B cell (primary cell): ENCODE data around the gene CTNNA3. TPM values are rescaled to one million over a fixed set of nuclear protein-coding genes. Genes with fewer than 3 reads are reported as not detected.

Source experiments
- ATAC-seq: fragments of 200-7000 bp; cut with Tn5 transposase; one replicate; pipeline ENCODE4 v1.10.0; 2021; ENCODE audit warnings: low read depth, mild to moderate bottlenecking, moderate number of reproducible peaks, moderate library complexity
- CTCF ChIA-PET: fragments of 350-600 bp; sonication (Branson Sonifier 250); formaldehyde crosslinking; loops from one replicate; lab custom pipeline; 2021; ENCODE audit warnings: antibody characterized with exemption, inconsistent platforms; lab: Charles Lee
- POLR2A ChIA-PET: fragments of 350-600 bp; sonication (Branson Sonifier 250); formaldehyde crosslinking; loops from one replicate; lab custom pipeline; 2021; ENCODE audit warnings: antibody characterized with exemption; lab: Charles Lee
- DNase-seq: peaks from one replicate; pipeline ENCODE4 v3.0.0; 2013
- H2AFZ ChIP-seq: 2 replicates; pipeline ENCODE4 v1.6.1; 2012; ENCODE audit warnings: mild to moderate bottlenecking, low read depth, low read length; ENCODE audit not compliant: insufficient read depth, poor library complexity, severe bottlenecking
- H3K27ac ChIP-seq, 2 donors: 1 replicate in 1 of 2; 2 replicates in 1 of 2; pipeline ENCODE4 v1.5.1; 2012 to 2013; ENCODE audit warnings: low read length in 2 of 2, mild to moderate bottlenecking in 2 of 2, moderate library complexity in 1 of 2
- H3K27me3 ChIP-seq, 4 experiments: fragments of 200-600 bp in 1 of 4; sonication (generic) in 1 of 4; replicated peaks in 1 of 4; 1 replicate in 2 of 4; 2 replicates in 2 of 4; pipeline versions ENCODE4 v1.6.1 to v1.7.0; 2013 to 2016; ENCODE audit warnings: low read length in 3 of 4, mild to moderate bottlenecking in 2 of 4, mixed read lengths in 1 of 4, moderate library complexity in 1 of 4; ENCODE audit not compliant: insufficient read depth in 4 of 4, control insufficient read depth in 3 of 4; ENCODE audit errors: control extremely low read depth in 1 of 4
- H3K36me3 ChIP-seq, 2 experiments: replicated peaks in 1 of 2; 1 replicate in 1 of 2; 2 replicates in 1 of 2; pipeline versions ENCODE4 v1.6.1 to v1.7.1; 2013; ENCODE audit warnings: low read length in 1 of 2; ENCODE audit not compliant: insufficient read depth in 2 of 2, control insufficient read depth in 1 of 2; ENCODE audit errors: control extremely low read depth in 1 of 2, extremely low read depth in 1 of 2
- H3K4me1 ChIP-seq, 2 donors: fragments of 200-600 bp in 1 of 2; sonication (generic) in 1 of 2; 1 replicate in 1 of 2; 2 replicates in 1 of 2; pipeline versions ENCODE4 v1.5.1 to v1.6.1; 2013 to 2017; ENCODE audit warnings: low read length in 2 of 2; ENCODE audit not compliant: control insufficient read depth in 2 of 2, insufficient read depth in 2 of 2
- H3K4me2 ChIP-seq: replicated peaks from 2 replicates; pipeline ENCODE3; 2012; ENCODE audit warnings: mild to moderate bottlenecking, low read depth, low read length; ENCODE audit not compliant: poor library complexity, severe bottlenecking
- H3K4me3 ChIP-seq, 5 experiments: fragments of 200-600 bp in 1 of 5; sonication (generic) in 1 of 5; 1 replicate in 3 of 5; 2 replicates in 2 of 5; pipeline versions ENCODE4 v1.5.1 to v1.7.0; 2011 to 2016; ENCODE audit warnings: low read length in 4 of 5, mild to moderate bottlenecking in 4 of 5, low read depth in 2 of 5, control low read depth in 1 of 5, moderate library complexity in 1 of 5; ENCODE audit not compliant: insufficient read depth in 1 of 5; ENCODE audit errors: control extremely low read depth in 1 of 5, extremely low read depth in 1 of 5
- H3K79me2 ChIP-seq: fragments of 200-600 bp; sonication (generic); one replicate; pipeline ENCODE4 v1.6.0; 2016; ENCODE audit warnings: low read length; ENCODE audit not compliant: control insufficient read depth, insufficient read depth
- H3K9ac ChIP-seq: fragments of 200-600 bp; sonication (generic); 2 replicates; pipeline ENCODE4 v1.6.1; 2017; ENCODE audit warnings: mild to moderate bottlenecking, low read length, moderate library complexity
- H3K9me3 ChIP-seq, 3 donors: one replicate each; pipeline versions ENCODE4 v1.6.1 to v1.7.1; 2013; ENCODE audit warnings: low read length in 2 of 3; ENCODE audit not compliant: control insufficient read depth in 2 of 3, insufficient read depth in 1 of 3; ENCODE audit errors: control extremely low read depth in 1 of 3
- H4K20me1 ChIP-seq: 2 replicates; pipeline ENCODE4 v1.6.0; 2012; ENCODE audit warnings: mild to moderate bottlenecking, low read length; ENCODE audit not compliant: insufficient read depth, control insufficient read depth, poor library complexity, severe bottlenecking
- H3K27ac Mint-ChIP-seq: one replicate; pipeline ENCODE4 v1.8.0; 2021; ENCODE audit warnings: mixed read lengths
- H3K27me3 Mint-ChIP-seq: one replicate; pipeline ENCODE4 v1.8.0; 2021; ENCODE audit warnings: mixed read lengths
- H3K4me1 Mint-ChIP-seq: one replicate; pipeline ENCODE4 v1.8.0; 2021; ENCODE audit warnings: mixed read lengths
- H3K4me3 Mint-ChIP-seq: one replicate; pipeline ENCODE4 v1.8.0; 2021; ENCODE audit warnings: mixed read lengths
- H3K9me3 Mint-ChIP-seq: one replicate; pipeline ENCODE4 v1.8.0; 2022; ENCODE audit warnings: mixed read lengths; ENCODE audit not compliant: insufficient read depth
- CTCF ChIP-seq: fragments of 200-600 bp; IDR thresholded peaks from one replicate; pipeline ENCODE4 v1.8.0; 2022; ENCODE audit warnings: antibody characterized with exemption, mild to moderate bottlenecking
- EZH2 ChIP-seq: IDR thresholded peaks from 2 replicates; pipeline ENCODE4 v1.6.1; 2012; ENCODE audit warnings: borderline replicate concordance, low read depth, mild to moderate bottlenecking, moderate library complexity, low read length; ENCODE audit not compliant: insufficient read depth, poor library complexity, severe bottlenecking
- WGBS: methylation state at CpG from one replicate; pipeline ENCODE4 v1.1.5; 2013; ENCODE audit warnings: missing lambda C conversion rate; ENCODE audit not compliant: insufficient coverage; 5-methylcytosine and 5-hydroxymethylcytosine counted together
- intact Hi-C: fragments of 100-400 bp; cut with micrococcal nuclease; formaldehyde crosslinking; loops from one replicate; pipeline ENCODE4 v1.10.0; 2022
- polyA plus RNA-seq: library from polyadenylated mRNA; depleted of rRNA; stranded (reverse); fragments of >200 nt; gene quantifications from 2 replicates; pipeline ENCODE4 v1.2.3, GENCODE V29; 2012
- total RNA-seq, 2 donors: library from RNA; stranded (reverse); fragments of 120-200 nt in 1 of 2; gene quantifications; 1 replicate in 1 of 2; 2 replicates in 1 of 2; pipeline versions ENCODE4 v1.2.3 to v1.2.4, GENCODE V29; 2013 to 2022

CTNNA3 gene
- total and polyA plus RNA-seq, 2 donors (not counting 1 experiment from before 2014, with no cell fraction given): 0.01 TPM; not detected in 1

DNA sequence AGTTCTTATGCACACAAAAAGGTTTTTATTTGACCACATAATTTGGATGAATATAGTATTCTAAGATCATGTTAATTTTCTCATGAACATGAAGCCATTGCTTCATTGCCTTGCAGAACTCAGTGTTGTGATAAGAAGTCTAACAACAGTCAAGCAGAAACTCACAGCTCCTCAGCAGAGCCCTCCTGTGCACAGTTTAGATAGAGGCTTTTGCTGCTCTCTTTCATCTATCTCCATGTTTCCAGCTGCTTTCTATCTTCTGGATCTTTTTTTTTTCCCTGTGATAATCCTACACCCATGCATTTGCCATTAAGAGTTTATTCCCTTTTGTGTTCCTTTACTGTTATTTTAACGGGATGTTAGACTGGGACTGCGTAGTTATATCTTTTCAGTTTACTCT, 1327.8 kb downstream of the CTNNA3 start:
- no peaks in the 10 kb centered on the region for H3K79me2 ChIP-seq
- WGBS: no CpG with 5 or more reads among the region's 2 CpGs

DNA sequence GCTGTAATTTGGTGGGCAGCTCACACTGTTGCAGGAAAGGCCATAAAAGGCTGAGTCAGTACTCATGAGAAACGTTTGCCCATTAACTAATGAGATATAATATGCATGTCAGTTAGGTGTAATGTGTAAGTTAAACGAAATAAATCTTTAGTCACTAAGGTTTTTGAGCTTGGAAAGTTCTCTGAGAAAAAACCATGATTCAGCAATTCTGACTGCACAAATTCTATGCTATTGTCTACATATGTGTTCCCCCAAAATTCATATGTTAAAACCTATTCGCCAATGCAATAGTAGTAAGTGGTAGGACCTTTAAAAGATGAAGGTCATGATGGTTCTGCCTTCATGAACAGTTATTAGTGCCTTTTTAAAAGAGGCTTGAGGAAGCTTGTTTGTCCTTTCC, 1329.8 kb downstream of the CTNNA3 start:
- no peak overlapping the region for H3K27ac ChIP-seq
- Mint-ChIP-seq H3K4me3 (no peak overlapping the region), H3K4me1 (no peaks in the 10 kb centered on the region), H3K9me3 (no peaks in the 10 kb centered on the region), H3K27ac (no peak overlapping the region), H3K27me3 (no peaks in the 10 kb centered on the region)
- whole genome bisulfite sequencing: no CpG with 5 or more reads among the region's 3 CpGs
- H3K4me1 ChIP-seq: no peaks in the 10 kb centered on the region
- ChIA-PET POLR2A (no interaction called here), CTCF (no interaction called here)
- DNase-seq (no peak), ATAC-seq (no peak)
- H3K4me2 ChIP-seq: no peak overlapping the region
- H3K36me3 ChIP-seq: no peaks in the 10 kb centered on the region
- H3K9ac ChIP-seq: no peak overlapping the region
- H3K79me2 ChIP-seq: no peaks in the 10 kb centered on the region
- H2AFZ ChIP-seq: no peak overlapping the region
- peaks cover 0 to 3% (median 0%) of the 10 kb centered on the region in 3 donors for H3K9me3 ChIP-seq
- no peaks in the 10 kb centered on the region for H3K27me3 ChIP-seq
- H4K20me1 ChIP-seq: no peaks in the 10 kb centered on the region
- no peak for TF ChIP-seq EZH2
- no peak for TF ChIP-seq CTCF
- intact Hi-C loops: no loop called here
- H3K4me3 ChIP-seq: no peak overlapping the region

More for the DNA sequence above, 1327.8 kb downstream of the CTNNA3 start:
- H3K36me3 ChIP-seq: no peaks in the 10 kb centered on the region
- TF ChIP-seq EZH2 (no peak), CTCF (no peak)
- H3K4me1 ChIP-seq: no peaks in the 10 kb centered on the region
- no peak overlapping the region for H3K9ac ChIP-seq
- no peaks in the 10 kb centered on the region for H3K4me1 Mint-ChIP-seq
- H3K27me3 ChIP-seq: no peaks in the 10 kb centered on the region
- intact Hi-C loops: no loop called here
- no peak for DNase-seq
- H2AFZ ChIP-seq: no peak overlapping the region
- no peaks in the 10 kb centered on the region for H3K27me3 Mint-ChIP-seq
- no peak overlapping the region for H3K27ac Mint-ChIP-seq
- H3K4me3 Mint-ChIP-seq: no peak overlapping the region
- no peak overlapping the region for H3K27ac ChIP-seq
- H3K9me3 ChIP-seq: peaks cover 0 to 3% (median 0%) of the 10 kb centered on the region in 3 donors
- POLR2A ChIA-PET: no interaction called here
- no peak for ATAC-seq
- no peak overlapping the region for H3K4me3 ChIP-seq
- H3K4me2 ChIP-seq: no peak overlapping the region
- H3K9me3 Mint-ChIP-seq: peaks cover 5% of the 10 kb centered on the region
- CTCF ChIA-PET: no interaction called here
- no peaks in the 10 kb centered on the region for H4K20me1 ChIP-seq
